ENCODE data around the gene PPP1R1C. TPM values are rescaled to one million over a fixed set of nuclear protein-coding genes. Genes with fewer than 3 reads are reported as not detected.
A peak's percentile ranks its signal among the peaks of the same experiment; 100 is the strongest.

PPP1R1C gene
- total and polyA plus RNA-seq, 4 donors = 5.4 to 21.7 (median 11.3) TPM

DNA sequence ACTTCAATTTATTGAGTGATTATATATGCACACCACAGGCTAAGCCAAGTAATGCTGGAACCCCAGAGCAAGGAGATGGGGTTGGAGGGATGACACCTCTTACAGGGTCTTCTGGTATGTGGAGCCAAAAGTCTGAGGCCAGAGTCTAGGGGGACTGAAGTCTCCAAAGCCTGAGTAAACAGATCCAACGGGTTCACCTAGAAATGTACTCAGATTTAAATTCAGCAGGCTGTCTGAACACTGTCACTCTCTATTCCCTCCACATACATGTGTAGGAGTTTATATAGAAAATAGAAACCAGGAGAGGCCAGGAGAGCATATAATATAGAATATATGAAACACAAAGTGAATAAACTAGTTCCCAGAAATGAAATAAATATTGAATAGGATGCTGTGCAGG lies 76.1 kb downstream of the PPP1R1C start:
- H3K4me1 ChIP-seq (ENCODE audit: control insufficient read depth in 4 of 4, insufficient read depth in 4 of 4, low read length in 3 of 4) = peaks cover 2 to 16% (median 10%) of the 10 kb centered on the region in 4 donors
- TF ChIP-seq TAF1 (conservative IDR thresholded peaks at IDR 0.05) (no peak), FOXA1 (IDR thresholded peaks at IDR 0.05) (no peak), JUND (IDR thresholded peaks at IDR 0.05) (no peak), HNF4A (conservative IDR thresholded peaks at IDR 0.05) (no peak), GABPA (IDR thresholded peaks at IDR 0.05 in 1 of 2, conservative IDR thresholded peaks at IDR 0.05 in 1 of 2) (no peak)
- TF ChIP-seq, protein P1, sequence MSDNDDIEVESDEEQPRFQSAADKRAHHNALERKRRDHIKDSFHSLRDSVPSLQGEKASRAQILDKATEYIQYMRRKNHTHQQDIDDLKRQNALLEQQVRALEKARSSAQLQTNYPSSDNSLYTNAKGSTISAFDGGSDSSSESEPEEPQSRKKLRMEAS (IDR thresholded peaks at IDR 0.05) = no peak
- no peaks in the 10 kb centered on the region for H3K36me3 ChIP-seq (ENCODE audit: control insufficient read depth in 4 of 4, insufficient read depth in 3 of 4, low read depth in 1 of 4, low read length in 3 of 4)
- DNase-seq (ENCODE audit: low spot score) = no peak
- no peak overlapping the region for H3K27ac ChIP-seq (ENCODE audit: low read depth in 1 of 2, low read length in 2 of 2)
- no peak overlapping the region for H3K4me3 ChIP-seq (ENCODE audit: low read depth in 1 of 3, low read length in 3 of 3)
- 30% methylated on average over 1 of the region's 1 CpG for WGBS
- no peaks in the 10 kb centered on the region for H3K27me3 ChIP-seq (ENCODE audit: control insufficient read depth in 4 of 4, insufficient read depth in 4 of 4, low read length in 3 of 4)
- H3K9me3 ChIP-seq (ENCODE audit: control insufficient read depth in 4 of 4, low read length in 3 of 4) = no peaks in the 10 kb centered on the region
- no peak overlapping the region for H3K9ac ChIP-seq (ENCODE audit: low read depth in 1 of 2, low read length in 2 of 2)

DNA sequence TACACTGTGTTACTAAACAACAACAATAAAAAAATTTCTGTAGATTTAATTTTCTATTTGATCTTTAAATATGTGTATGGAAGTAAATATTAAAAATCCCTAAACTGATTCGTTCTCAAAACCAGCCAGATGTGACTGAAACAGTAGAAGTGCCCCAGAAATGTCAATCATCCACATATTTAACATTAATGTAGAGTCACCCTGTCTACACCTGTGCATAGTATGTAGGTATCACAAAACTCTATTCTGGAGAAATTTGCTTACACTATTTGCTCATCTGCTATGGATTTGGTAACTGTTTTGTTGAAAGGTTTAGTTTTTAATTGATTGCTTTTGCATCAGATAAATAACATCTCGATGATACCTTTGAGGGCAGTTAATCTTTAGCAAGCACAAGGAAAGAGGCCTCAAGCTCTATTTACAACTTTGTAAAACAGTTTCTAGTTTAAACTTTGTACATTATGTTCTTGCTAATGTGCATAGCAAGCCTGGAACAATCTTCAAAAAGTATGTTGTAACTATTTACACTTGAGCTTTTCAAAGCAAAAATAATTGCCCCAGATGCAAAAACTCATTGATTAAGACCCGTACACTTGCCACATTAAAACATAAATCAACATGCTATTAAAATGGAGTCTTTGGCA lies 76.8 kb downstream of the PPP1R1C start:
- no peak for DNase-seq (ENCODE audit: low spot score)
- Histone ChIP-seq H3K4me3 (ENCODE audit: low read depth in 1 of 3, low read length in 3 of 3) (no peak overlapping the region), H3K9me3 (ENCODE audit: control insufficient read depth in 4 of 4, low read length in 3 of 4) (no peaks in the 10 kb centered on the region), H3K27me3 (ENCODE audit: control insufficient read depth in 4 of 4, insufficient read depth in 4 of 4, low read length in 3 of 4) (no peaks in the 10 kb centered on the region), H3K27ac (ENCODE audit: low read depth in 1 of 2, low read length in 2 of 2) (no peak overlapping the region), H3K36me3 (ENCODE audit: control insufficient read depth in 4 of 4, insufficient read depth in 3 of 4, low read depth in 1 of 4, low read length in 3 of 4) (no peaks in the 10 kb centered on the region), H3K9ac (ENCODE audit: low read depth in 1 of 2, low read length in 2 of 2) (no peak overlapping the region), H3K4me1 (ENCODE audit: control insufficient read depth in 4 of 4, insufficient read depth in 4 of 4, low read length in 3 of 4) (peaks cover 2 to 23% (median 15%) of the 10 kb centered on the region in 4 donors)
- TF ChIP-seq RAD21 (IDR thresholded peaks at IDR 0.05) = peak in 1 of 2 donors; percentile 37
- TF ChIP-seq FOXA2 (IDR thresholded peaks at IDR 0.05) = peak; percentile 66
- no peak for TF ChIP-seq GABPA (IDR thresholded peaks at IDR 0.05 in 1 of 2, conservative IDR thresholded peaks at IDR 0.05 in 1 of 2)
- TF ChIP-seq, protein P2, sequence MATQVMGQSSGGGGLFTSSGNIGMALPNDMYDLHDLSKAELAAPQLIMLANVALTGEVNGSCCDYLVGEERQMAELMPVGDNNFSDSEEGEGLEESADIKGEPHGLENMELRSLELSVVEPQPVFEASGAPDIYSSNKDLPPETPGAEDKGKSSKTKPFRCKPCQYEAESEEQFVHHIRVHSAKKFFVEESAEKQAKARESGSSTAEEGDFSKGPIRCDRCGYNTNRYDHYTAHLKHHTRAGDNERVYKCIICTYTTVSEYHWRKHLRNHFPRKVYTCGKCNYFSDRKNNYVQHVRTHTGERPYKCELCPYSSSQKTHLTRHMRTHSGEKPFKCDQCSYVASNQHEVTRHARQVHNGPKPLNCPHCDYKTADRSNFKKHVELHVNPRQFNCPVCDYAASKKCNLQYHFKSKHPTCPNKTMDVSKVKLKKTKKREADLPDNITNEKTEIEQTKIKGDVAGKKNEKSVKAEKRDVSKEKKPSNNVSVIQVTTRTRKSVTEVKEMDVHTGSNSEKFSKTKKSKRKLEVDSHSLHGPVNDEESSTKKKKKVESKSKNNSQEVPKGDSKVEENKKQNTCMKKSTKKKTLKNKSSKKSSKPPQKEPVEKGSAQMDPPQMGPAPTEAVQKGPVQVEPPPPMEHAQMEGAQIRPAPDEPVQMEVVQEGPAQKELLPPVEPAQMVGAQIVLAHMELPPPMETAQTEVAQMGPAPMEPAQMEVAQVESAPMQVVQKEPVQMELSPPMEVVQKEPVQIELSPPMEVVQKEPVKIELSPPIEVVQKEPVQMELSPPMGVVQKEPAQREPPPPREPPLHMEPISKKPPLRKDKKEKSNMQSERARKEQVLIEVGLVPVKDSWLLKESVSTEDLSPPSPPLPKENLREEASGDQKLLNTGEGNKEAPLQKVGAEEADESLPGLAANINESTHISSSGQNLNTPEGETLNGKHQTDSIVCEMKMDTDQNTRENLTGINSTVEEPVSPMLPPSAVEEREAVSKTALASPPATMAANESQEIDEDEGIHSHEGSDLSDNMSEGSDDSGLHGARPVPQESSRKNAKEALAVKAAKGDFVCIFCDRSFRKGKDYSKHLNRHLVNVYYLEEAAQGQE (IDR thresholded peaks at IDR 0.05) = no peak
- peak; percentile 42 for TF ChIP-seq HNF4G (IDR thresholded peaks at IDR 0.05)
- peak; percentile 27 for TF ChIP-seq FOXA1 (IDR thresholded peaks at IDR 0.05)
- TF ChIP-seq NR2F2 (IDR thresholded peaks at IDR 0.05) = no peak
- TF ChIP-seq, protein P3, sequence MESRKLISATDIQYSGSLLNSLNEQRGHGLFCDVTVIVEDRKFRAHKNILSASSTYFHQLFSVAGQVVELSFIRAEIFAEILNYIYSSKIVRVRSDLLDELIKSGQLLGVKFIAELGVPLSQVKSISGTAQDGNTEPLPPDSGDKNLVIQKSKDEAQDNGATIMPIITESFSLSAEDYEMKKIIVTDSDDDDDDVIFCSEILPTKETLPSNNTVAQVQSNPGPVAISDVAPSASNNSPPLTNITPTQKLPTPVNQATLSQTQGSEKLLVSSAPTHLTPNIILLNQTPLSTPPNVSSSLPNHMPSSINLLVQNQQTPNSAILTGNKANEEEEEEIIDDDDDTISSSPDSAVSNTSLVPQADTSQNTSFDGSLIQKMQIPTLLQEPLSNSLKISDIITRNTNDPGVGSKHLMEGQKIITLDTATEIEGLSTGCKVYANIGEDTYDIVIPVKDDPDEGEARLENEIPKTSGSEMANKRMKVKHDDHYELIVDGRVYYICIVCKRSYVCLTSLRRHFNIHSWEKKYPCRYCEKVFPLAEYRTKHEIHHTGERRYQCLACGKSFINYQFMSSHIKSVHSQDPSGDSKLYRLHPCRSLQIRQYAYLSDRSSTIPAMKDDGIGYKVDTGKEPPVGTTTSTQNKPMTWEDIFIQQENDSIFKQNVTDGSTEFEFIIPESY (IDR thresholded peaks at IDR 0.05) = peak; percentile 27
- TF ChIP-seq YY1 (IDR thresholded peaks at IDR 0.05) = peak; percentile 46
- TF ChIP-seq, protein P4, sequence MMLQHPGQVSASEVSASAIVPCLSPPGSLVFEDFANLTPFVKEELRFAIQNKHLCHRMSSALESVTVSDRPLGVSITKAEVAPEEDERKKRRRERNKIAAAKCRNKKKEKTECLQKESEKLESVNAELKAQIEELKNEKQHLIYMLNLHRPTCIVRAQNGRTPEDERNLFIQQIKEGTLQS (IDR thresholded peaks at IDR 0.05) = peak; percentile 27
- TF ChIP-seq, protein P1 (IDR thresholded peaks at IDR 0.05) = peak; percentile 39
- TF ChIP-seq TAF1 (conservative IDR thresholded peaks at IDR 0.05) = no peak
- TF ChIP-seq RXRA (IDR thresholded peaks at IDR 0.05) = peak; percentile 64 to 68
- TF ChIP-seq HNF4A (conservative IDR thresholded peaks at IDR 0.05) = peak; percentile 77 to 83
- TF ChIP-seq EGR1 (IDR thresholded peaks at IDR 0.05; ENCODE audit: low read depth in 2 of 2) = no peak
- TF ChIP-seq JUND (IDR thresholded peaks at IDR 0.05) = peak; percentile 79
- TF ChIP-seq, protein P5, sequence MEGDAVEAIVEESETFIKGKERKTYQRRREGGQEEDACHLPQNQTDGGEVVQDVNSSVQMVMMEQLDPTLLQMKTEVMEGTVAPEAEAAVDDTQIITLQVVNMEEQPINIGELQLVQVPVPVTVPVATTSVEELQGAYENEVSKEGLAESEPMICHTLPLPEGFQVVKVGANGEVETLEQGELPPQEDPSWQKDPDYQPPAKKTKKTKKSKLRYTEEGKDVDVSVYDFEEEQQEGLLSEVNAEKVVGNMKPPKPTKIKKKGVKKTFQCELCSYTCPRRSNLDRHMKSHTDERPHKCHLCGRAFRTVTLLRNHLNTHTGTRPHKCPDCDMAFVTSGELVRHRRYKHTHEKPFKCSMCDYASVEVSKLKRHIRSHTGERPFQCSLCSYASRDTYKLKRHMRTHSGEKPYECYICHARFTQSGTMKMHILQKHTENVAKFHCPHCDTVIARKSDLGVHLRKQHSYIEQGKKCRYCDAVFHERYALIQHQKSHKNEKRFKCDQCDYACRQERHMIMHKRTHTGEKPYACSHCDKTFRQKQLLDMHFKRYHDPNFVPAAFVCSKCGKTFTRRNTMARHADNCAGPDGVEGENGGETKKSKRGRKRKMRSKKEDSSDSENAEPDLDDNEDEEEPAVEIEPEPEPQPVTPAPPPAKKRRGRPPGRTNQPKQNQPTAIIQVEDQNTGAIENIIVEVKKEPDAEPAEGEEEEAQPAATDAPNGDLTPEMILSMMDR (IDR thresholded peaks at IDR 0.05; ENCODE audit: low read depth, low read length, missing input control) = no peak
- TF ChIP-seq SP1 (IDR thresholded peaks at IDR 0.05) = peak; percentile 76
- 32% methylated on average over 3 of the region's 3 CpGs for WGBS

All from liver (tissue), 9 donors.